SK-N-SH treated with all-trans-retinoic acid at 6 μM for 48 hours (cell line): ENCODE data around the gene GLI2.

Experiments
- ATAC-seq: fragments of 200-7000 bp; cut with Tn5 transposase; 3 replicates; pipeline ENCODE4 v1.9.1; 2020; ENCODE audit warnings: mild to moderate bottlenecking, moderate library complexity
- CREB5 ChIP-seq: fragments of 250-450 bp; sonication (Bioruptor Pico); IDR thresholded peaks from 2 replicates; pipeline ENCODE4 v1.5.1; 2020; ENCODE audit warnings: low read depth, mild to moderate bottlenecking, moderate library complexity
- CSDC2 ChIP-seq: fragments of 250-450 bp; sonication (Bioruptor Pico); IDR thresholded peaks from 2 replicates; pipeline ENCODE4 v1.5.0; 2020; ENCODE audit warnings: mild to moderate bottlenecking, moderate library complexity
- ESRRG ChIP-seq: fragments of 250-450 bp; sonication (Bioruptor Pico); IDR thresholded peaks from 2 replicates; pipeline ENCODE4 v1.6.1; 2021; ENCODE audit warnings: mild to moderate bottlenecking
- GLIS3 ChIP-seq: fragments of 250-450 bp; sonication (Bioruptor Pico); IDR thresholded peaks from 2 replicates; pipeline ENCODE4 v1.5.0; 2020; ENCODE audit warnings: mild to moderate bottlenecking, moderate library complexity
- ISL1 ChIP-seq: fragments of 250-450 bp; sonication (Bioruptor Pico); IDR thresholded peaks from 2 replicates; pipeline ENCODE4 v2.1.2; 2022; ENCODE audit warnings: mild to moderate bottlenecking, moderate library complexity
- OSR1 ChIP-seq: fragments of 250-450 bp; sonication (Bioruptor Pico); IDR thresholded peaks from 2 replicates; pipeline ENCODE4 v1.8.0; 2022; ENCODE audit warnings: moderate library complexity, mild to moderate bottlenecking, inconsistent platforms
- PATZ1 ChIP-seq: fragments of 250-450 bp; sonication (Bioruptor Pico); IDR thresholded peaks from 2 replicates; pipeline ENCODE4 v1.8.0; 2020; ENCODE audit warnings: mild to moderate bottlenecking, moderate library complexity, borderline replicate concordance
- POU6F1 ChIP-seq: fragments of 250-450 bp; sonication (Bioruptor Pico); IDR thresholded peaks from 2 replicates; pipeline ENCODE4 v1.8.0; 2021; ENCODE audit warnings: low read depth, mild to moderate bottlenecking, moderate library complexity, borderline replicate concordance
- PPARA ChIP-seq: fragments of 250-450 bp; sonication (Bioruptor Pico); IDR thresholded peaks from 2 replicates; pipeline ENCODE4 v1.5.0; 2020; ENCODE audit warnings: mild to moderate bottlenecking, borderline replicate concordance
- RARB ChIP-seq: fragments of 250-450 bp; sonication (Bioruptor Pico); IDR thresholded peaks from 2 replicates; pipeline ENCODE4 v1.8.0; 2021; ENCODE audit warnings: mild to moderate bottlenecking, moderate library complexity
- SNAI2 ChIP-seq: fragments of 250-450 bp; sonication (Bioruptor Pico); IDR thresholded peaks from 2 replicates; pipeline ENCODE4 v1.5.0; 2020; ENCODE audit warnings: mild to moderate bottlenecking, moderate library complexity
- TCF4 ChIP-seq: fragments of 250-450 bp; sonication (Bioruptor Pico); IDR thresholded peaks from 2 replicates; pipeline ENCODE4 v1.8.0; 2021; ENCODE audit warnings: mild to moderate bottlenecking, moderate library complexity, borderline replicate concordance
- ZC3H10 ChIP-seq: fragments of 250-450 bp; sonication (Bioruptor Pico); IDR thresholded peaks from 2 replicates; pipeline ENCODE4 v1.5.1; 2021; ENCODE audit warnings: mild to moderate bottlenecking, moderate library complexity
- ZFP3 ChIP-seq: fragments of 250-450 bp; sonication (Bioruptor Pico); IDR thresholded peaks from 2 replicates; pipeline ENCODE4 v1.5.0; 2020; ENCODE audit warnings: mild to moderate bottlenecking, moderate library complexity
- ZFP30 ChIP-seq: fragments of 450-650 bp; formaldehyde crosslinking; IDR thresholded peaks from 2 replicates; pipeline ENCODE4 v1.5.0; 2022; ENCODE audit warnings: mild to moderate bottlenecking, moderate library complexity
- ZNF565 ChIP-seq: fragments of 450-650 bp; formaldehyde crosslinking; conservative IDR thresholded peaks from 2 replicates; pipeline ENCODE4 v1.5.0; 2020; ENCODE audit warnings: low read depth, mild to moderate bottlenecking, moderate library complexity
- ZNF70 ChIP-seq: fragments of 450-650 bp; formaldehyde crosslinking; IDR thresholded peaks from 2 replicates; pipeline ENCODE4 v1.5.0; 2020; ENCODE audit warnings: mild to moderate bottlenecking, moderate library complexity
- ZNF8 ChIP-seq: fragments of 450-650 bp; formaldehyde crosslinking; IDR thresholded peaks from 2 replicates; pipeline ENCODE4 v1.5.0; 2020; ENCODE audit warnings: mild to moderate bottlenecking, moderate library complexity

The GLI2 gene

GRCh38 chr2:120744817-120745216, 9.1 kb downstream of the GLI2 start:
- no peak for ATAC-seq
- TF ChIP-seq PPARA (CRISPR knock-in tag) (no peak), GLIS3 (CRISPR knock-in tag) (no peak), TCF4 (CRISPR knock-in tag) (no peak), POU6F1 (CRISPR knock-in tag) (no peak), ZC3H10 (CRISPR knock-in tag) (no peak), CSDC2 (CRISPR knock-in tag) (no peak), CREB5 (CRISPR knock-in tag) (no peak), PATZ1 (CRISPR knock-in tag) (no peak)

- ATAC-seq: no peak
- TF ChIP-seq RARB (no peak), ZFP30 (no peak), ZNF8 (CRISPR knock-in tag) (no peak), ZFP3 (CRISPR knock-in tag) (no peak), CREB5 (CRISPR knock-in tag) (no peak)
- TF ChIP-seq, all 23 proteins: peak for 0
Observed at GRCh38 chr2:120745420-120746111, 9.9 kb downstream of the GLI2 start.

GRCh38 chr2:120746144-120746543, 10.5 kb downstream of the GLI2 start:
- TF ChIP-seq CSDC2 (CRISPR knock-in tag) (no peak), POU6F1 (CRISPR knock-in tag) (no peak), ZFP30 (no peak), GLIS3 (CRISPR knock-in tag) (no peak), SNAI2 (no peak), CREB5 (CRISPR knock-in tag) (no peak), PPARA (CRISPR knock-in tag) (no peak), ZFP3 (CRISPR knock-in tag) (no peak), OSR1 (CRISPR knock-in tag) (no peak), ZC3H10 (CRISPR knock-in tag) (no peak), ESRRG (CRISPR knock-in tag) (no peak)
- no peak for ATAC-seq

- ATAC-seq: no peak
- no peak for TF ChIP-seq POU6F1 (CRISPR knock-in tag)
- TF ChIP-seq ZFP3 (CRISPR knock-in tag): no peak
- no peak for TF ChIP-seq ISL1 (CRISPR knock-in tag)
- no peak for TF ChIP-seq ZNF70 (CRISPR knock-in tag)
- TF ChIP-seq ZNF565: no peak
- no peak for TF ChIP-seq ZFP30
Observed at GRCh38 chr2:120747281-120747680, 11.6 kb downstream of the GLI2 start.
